GM18858 (cell line): ENCODE data around the gene FAM81A.
"Not testable (repeated sequence)": the region's sequence is repeated elsewhere in the genome, so short reads cannot be mapped to it uniquely, and the experiment has no call there.

ENCODE experiments used
- ATAC-seq: cut with Tn5 transposase; IDR thresholded peaks from one replicate; pipeline ENCODE4 v1.9.1; 2021; ENCODE audit not compliant: unreplicated experiment

Gene FAM81A

GRCh38 chr15:59437817-59438624 is at the start of gene FAM81A:
FAM81A (plus strand) TSS chr15:59438186; CDS start chr15:59458627, 20,441 bp downstream.
- ATAC-seq = peak; percentile 59

DNA sequence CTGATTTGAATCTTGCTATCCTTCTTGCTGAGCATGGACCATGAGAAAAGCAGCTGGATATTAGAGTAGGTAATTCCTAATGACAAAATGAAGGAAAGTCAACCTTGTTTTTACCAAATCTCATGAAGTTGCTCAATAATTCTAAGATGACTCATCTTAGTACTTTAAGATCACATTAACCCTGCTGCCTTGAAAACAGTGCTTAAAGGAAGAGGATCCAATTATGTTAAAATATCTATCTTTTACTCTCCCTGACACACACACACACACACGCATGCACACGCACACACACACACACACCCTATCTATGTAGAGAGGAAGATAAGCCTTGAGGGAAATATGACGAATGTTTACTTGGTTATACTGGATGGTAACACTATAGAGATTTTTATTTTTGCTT is 49.3 kb upstream of the FAM81A start:
- ATAC-seq = no peak

DNA sequence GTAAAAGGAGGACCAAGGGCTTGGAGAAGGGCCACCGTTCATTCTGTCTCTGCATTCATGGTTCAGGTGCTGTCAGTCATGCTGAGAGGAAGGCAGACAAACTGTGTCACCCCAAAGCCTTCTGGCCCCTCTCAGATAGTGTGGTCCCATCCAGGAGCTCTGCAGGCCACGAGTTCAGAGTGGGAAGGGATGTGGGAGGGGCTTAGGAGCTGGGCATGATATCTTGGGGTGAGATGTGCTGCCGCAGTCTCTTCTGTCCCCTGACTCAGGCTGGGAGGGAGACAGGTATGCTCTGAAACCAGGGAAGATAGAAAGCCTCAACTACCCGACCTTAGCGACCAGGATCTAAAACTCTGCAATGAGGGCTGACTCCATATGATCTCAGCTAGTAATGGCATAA is 45.7 kb upstream of the FAM81A start:
- ATAC-seq = no peak

GRCh38 chr15:59394166-59394661 is 43.8 kb upstream of the FAM81A start:
- ATAC-seq = no peak

DNA sequence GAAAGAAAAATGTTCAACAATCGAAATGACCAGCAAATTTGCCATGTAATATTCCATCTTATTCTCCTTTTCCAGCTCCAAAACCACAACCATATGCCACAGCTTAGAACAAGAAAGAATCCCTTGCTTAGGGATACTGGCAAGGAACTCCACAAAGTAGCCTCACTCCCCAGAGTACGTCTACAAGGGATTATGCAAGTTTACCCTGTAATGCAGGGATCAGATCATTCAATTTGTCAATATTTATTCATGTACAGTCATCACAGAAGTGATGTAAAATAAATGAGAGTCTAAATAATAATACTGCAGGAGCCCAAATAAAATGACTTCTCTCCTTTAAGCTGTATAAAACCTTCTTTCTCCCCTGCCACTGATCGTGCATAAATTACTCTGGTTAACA is 41.8 kb upstream of the FAM81A start:
- ATAC-seq = no peak

DNA sequence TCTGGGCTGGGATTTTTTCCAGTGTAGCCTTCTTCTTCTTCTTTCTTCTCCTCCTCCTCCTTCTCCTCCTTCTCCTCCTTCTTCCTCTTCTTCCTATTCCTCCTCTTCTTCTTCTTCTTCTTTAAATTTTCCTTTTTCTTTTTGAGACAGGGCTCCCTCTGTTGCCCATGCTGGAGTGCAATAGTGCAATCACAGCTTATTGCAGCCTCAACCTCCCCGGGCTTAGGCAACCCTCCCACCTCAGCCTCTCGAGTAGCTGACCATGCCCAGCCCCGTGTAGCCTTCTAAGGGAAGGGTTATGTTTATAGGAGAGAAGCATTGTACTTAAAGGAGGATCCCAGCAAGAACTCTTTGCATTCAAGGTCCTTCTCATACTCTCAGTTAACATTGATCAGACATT is 41.3 kb upstream of the FAM81A start:
- ATAC-seq = no peak

GRCh38 chr15:59398220-59398619 is 39.8 kb upstream of the FAM81A start:
- no peak for ATAC-seq

DNA sequence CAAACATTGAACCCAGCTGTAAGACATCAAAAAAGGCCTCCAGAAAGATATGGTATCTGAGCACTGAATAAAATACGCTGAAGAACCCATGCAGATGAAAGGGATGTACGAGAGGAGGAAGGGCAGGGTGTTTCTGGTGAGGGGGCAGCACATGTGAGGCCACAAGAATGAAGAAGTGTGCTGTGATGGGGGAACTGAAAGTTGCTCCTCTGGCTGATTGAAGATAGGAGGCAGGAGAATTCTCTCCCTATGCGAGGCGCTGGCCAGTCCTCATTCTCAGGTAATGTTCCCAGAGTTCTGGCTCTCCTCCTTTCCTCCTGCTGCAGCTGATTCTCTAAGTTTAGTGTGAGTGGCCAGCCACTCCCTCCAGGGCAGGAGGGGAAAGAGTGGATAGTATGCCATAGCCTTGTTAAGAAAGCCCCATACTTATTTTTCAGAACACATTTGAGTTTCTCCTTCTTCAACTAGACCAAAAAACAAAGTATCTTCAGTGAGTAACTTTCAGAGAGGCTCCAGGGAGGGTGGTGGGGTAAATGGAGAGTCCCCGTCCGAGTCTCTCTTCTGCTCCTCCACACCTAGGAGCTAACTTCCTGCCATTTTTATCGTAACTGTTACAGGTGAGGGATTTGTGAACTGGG is 38.4 kb upstream of the FAM81A start:
- ATAC-seq = peak; percentile 55

DNA sequence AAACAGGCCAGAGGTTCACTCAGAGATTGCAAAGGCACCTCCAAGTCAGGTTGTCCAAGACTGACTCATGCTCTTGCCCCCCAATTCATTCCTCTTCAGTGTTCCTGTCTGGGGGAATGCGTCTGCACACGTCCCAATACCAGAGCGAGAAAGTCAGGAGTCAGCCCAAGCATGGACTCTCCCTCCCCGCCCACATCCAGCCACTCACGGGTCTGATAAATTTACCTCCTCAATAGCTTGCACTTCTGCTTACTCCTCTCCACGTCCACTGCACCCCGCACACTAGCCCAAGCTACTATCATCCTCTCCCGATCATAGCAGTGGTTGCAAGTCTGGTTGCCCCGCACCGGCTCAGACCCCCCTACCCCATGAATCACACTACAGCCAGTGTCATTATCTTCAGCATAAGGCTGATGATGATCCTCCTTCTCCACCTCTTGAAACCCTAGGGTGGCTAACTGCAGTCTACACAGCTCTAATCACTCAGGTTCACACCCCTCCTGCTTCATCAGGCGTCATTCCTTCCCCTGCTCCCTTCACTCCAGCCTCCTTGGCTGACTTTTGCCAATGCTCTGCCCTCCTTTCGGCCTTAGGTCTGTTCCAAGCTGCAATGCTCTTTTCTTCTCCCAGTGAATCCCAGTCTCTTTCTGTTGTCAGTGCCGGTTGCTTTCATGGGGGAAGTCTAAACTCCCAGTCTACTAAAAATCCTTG is 37.7 kb upstream of the FAM81A start:
- peak; percentile 18 for ATAC-seq

DNA sequence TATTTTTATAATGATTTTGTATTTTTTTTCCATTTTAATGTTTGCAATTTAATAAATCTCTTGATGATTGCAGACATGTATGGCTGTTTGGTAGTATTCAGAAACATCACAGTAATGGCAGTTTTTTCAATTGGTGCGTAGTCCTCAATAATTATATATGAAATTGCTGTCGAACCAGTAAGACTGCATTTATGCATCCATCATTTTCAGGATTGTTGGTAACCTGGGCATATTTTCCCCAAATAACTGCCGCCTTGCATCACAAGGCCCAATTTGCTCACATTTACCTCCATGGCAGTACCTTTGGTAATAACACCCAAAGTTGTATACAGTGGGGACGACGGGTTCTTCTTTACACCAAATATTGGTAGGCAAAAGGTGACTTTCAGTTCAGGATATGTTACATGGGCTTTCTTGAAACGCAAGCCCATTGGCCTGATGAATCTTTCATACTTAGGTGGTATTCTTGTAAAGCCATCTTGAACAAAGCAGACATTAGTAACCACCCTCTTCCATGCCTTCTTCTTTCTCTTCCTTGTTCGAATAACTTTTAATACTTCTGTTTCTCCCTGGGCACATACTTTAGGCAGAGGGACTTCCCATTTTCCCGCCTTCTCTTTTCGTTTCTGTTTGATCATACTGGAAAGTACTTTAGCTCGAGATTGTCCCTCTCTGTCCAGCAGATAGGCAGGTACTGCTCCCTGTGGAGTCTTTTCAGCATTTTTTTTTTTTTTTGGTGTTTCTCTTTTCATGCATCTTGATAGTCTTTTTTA is 36.7 kb upstream of the FAM81A start:
- not testable (repeated sequence) for ATAC-seq

- no peak for ATAC-seq
Observed at GRCh38 chr15:59401824-59402569, 36.0 kb upstream of the FAM81A start.

DNA sequence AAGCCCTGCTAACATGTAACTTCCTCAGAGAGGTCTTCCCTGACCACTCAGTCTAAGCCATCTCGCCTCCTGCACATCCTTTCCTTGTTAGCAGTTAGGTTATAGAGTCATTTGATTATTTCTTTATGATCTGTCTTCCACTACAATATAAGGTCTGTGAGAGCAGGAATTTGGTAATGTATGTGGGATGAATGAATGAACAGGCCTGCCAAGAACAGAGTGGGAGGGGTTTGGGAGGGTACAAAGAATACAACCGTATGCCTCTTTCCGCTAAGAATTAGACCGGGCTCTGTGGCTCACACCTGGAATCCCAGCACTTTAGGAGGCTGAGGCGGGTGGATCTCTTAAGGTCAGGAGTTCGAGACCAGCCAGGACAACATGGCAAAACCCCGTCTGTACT is 32.9 kb upstream of the FAM81A start:
- ATAC-seq = no peak

GRCh38 chr15:59406446-59406845 is 31.5 kb upstream of the FAM81A start:
- ATAC-seq = no peak

- ATAC-seq = no peak
Observed at GRCh38 chr15:59407946-59408345, 30.0 kb upstream of the FAM81A start.

GRCh38 chr15:59410391-59410896 is 27.5 kb upstream of the FAM81A start:
- no peak for ATAC-seq

GRCh38 chr15:59413577-59413976 is 24.4 kb upstream of the FAM81A start:
- ATAC-seq = no peak

DNA sequence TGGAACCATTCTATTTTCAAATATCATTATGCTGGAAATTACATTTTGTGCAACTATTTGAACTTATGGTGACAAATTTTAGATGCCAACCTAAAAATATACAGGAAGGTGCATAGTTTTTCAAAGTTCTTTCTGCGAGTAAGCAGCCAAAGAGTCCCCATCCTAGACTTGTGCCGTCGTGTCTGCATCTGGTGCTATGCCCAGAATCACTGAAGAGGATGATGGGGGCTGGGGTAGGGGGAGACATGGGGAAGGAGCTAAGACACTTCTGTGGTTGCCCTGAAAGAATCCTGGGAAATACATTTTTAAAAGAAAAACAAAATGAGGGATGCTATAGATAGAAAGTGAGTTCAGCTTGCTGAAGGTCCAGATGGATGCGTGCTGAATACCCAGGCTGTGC is 21.2 kb upstream of the FAM81A start:
- ATAC-seq = no peak

DNA sequence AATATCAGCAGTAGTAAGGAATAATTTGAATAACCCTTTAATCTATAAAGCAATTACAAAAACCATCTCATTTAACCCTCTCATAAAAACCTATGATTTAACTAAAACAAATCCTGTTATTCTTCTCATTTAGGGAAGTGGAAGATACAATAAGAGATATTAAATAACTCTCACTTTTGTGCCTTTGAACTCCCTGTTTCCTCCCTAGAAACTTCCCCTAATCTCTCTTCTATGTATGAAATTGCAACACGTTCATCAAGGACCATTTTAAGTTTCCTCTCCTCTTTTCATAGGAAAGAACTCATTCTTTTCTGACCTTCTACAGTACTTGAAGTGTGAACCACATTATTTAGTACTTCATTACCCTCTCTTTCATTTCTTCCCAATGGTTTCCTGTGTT is 18.8 kb upstream of the FAM81A start:
- ATAC-seq = no peak

DNA sequence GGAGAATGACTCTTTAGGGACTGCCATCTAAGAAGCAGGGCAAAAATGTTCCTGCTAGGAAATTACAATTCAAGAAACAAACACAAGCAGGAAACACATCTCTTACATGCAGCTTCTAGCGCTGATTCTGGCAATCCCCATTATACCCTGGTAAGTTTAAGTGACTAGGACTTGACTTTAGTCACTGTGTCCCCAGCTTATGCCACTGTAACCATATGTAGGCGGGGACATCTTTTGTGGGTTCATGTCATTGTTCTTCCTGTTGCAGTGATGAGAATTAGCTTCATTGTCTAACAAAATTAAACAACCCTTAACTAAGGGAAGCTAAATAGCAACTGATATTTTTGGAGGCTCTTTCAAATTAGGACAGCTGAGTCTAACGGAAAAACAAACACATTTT is 17.9 kb upstream of the FAM81A start:
- ATAC-seq = no peak

DNA sequence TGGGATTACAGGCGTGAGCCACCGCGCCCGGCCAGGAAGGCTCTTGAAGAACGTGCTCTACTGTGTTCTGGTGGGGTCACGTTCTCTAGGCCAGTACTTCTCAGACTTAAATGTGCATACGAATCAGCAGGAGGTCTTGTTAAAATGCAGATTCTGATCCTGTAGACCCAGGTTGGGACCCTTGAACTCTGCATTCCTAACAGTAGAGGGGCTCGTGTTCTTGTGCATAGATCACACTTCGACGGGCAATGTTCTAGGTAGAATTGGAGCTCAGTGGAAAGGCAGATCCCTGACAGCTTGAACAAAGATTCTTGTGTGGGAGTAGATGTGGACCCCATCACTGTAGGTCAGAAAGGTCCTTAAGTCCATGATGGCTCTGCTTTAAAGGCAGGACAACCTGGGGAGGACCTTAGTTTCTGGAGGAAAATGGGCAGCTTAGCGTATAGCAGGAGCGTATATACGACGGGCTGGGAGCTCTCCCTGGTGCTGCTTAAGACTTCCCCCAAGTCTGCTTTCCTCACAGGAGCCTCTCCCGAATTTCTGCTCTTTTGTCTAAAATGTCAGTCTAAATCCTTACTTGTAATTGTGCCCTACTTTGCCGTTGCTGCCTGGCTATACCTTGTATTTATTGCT is 16.9 kb upstream of the FAM81A start:
- no peak for ATAC-seq
